SK-N-SH (cell line): Measurements from ENCODE around the gene PIGZ. TPM values are rescaled to one million over a fixed set of nuclear protein-coding genes. Genes with fewer than 3 reads are reported as not detected.

ENCODE experiments used
- CTCF ChIA-PET: fragments of 300-600, 350-600 bp; formaldehyde crosslinking; extraction: SDS; loops from one replicate; lab custom pipeline; 2021; lab: Yijun Ruan, JAX
- POLR2A ChIA-PET: fragments of 350-600 bp; sonication (Branson Sonifier 250); formaldehyde crosslinking; extraction: SDS; loops from one replicate; lab custom pipeline; 2020; ENCODE audit warnings: antibody characterized with exemption, inconsistent platforms; lab: Yijun Ruan, JAX
- DNase-seq: peaks from one replicate; pipeline ENCODE4 v3.0.0; 2012
- H2AFZ ChIP-seq: fragments of 200-600 bp; sonication (generic); 2 replicates; pipeline ENCODE4 v1.8.1; 2016; ENCODE audit warnings: antibody characterized with exemption, mild to moderate bottlenecking, low read depth
- H3F3A ChIP-seq: fragments of 200-600 bp; sonication (generic); replicated peaks from 2 replicates; pipeline ENCODE3; 2016; ENCODE audit warnings: antibody characterized with exemption, mild to moderate bottlenecking; ENCODE audit not compliant: insufficient read depth
- H3K27ac ChIP-seq, 2 experiments: fragments of 200-500 bp in 1 of 2; fragments of 200-600 bp in 1 of 2; sonication (Bioruptor generic) in 1 of 2; sonication (generic), shearing (Covaris generic) in 1 of 2; 2 replicates each; pipeline versions ENCODE4 v1.5.1 to v1.6.1; 2014 to 2016; ENCODE audit warnings: low read depth in 2 of 2, inconsistent platforms in 1 of 2, low read length in 1 of 2, mild to moderate bottlenecking in 1 of 2, mixed read lengths in 1 of 2
- H3K27me3 ChIP-seq: fragments of 200-600 bp; sonication (generic), shearing (Covaris generic); 2 replicates; pipeline ENCODE4 v1.6.1; 2016; ENCODE audit warnings: mixed run types; ENCODE audit not compliant: insufficient read depth
- H3K36me3 ChIP-seq, 2 experiments: fragments of 200-500 bp in 1 of 2; fragments of 200-600 bp in 1 of 2; sonication (Bioruptor generic) in 1 of 2; sonication (generic) in 1 of 2; replicated peaks in 1 of 2; 2 replicates each; pipeline versions ENCODE3 to v1.5.1; 2014 to 2016; ENCODE audit warnings: low read length in 1 of 2, mild to moderate bottlenecking in 1 of 2; ENCODE audit not compliant: insufficient read depth in 2 of 2, control insufficient read depth in 1 of 2
- H3K4me1 ChIP-seq, 2 experiments: fragments of 200-500 bp in 1 of 2; fragments of 200-600 bp in 1 of 2; sonication (Bioruptor generic) in 1 of 2; sonication (generic), shearing (Covaris generic) in 1 of 2; 2 replicates each; pipeline versions ENCODE4 v1.5.1 to v1.6.1; 2014 to 2016; ENCODE audit warnings: low read depth in 1 of 2, low read length in 1 of 2, mixed run types in 1 of 2; ENCODE audit not compliant: insufficient read depth in 2 of 2, control insufficient read depth in 1 of 2
- H3K4me2 ChIP-seq: fragments of 200-600 bp; sonication (generic), shearing (Covaris generic); 2 replicates; pipeline ENCODE4 v1.6.1; 2017; ENCODE audit warnings: mixed run types
- H3K4me3 ChIP-seq, 2 experiments: fragments of 200-500 bp in 1 of 2; fragments of 200-600 bp in 1 of 2; sonication (Bioruptor generic) in 1 of 2; sonication (generic), shearing (Covaris generic) in 1 of 2; 2 replicates each; pipeline versions ENCODE4 v1.5.1 to v1.8.1; 2014 to 2016; ENCODE audit warnings: low read depth in 2 of 2, inconsistent platforms in 1 of 2, low read length in 1 of 2, mild to moderate bottlenecking in 1 of 2, mixed read lengths in 1 of 2, moderate library complexity in 1 of 2
- H3K79me2 ChIP-seq: fragments of 200-600 bp; sonication (generic); 2 replicates; pipeline ENCODE4 v1.8.1; 2017; ENCODE audit warnings: mild to moderate bottlenecking; ENCODE audit not compliant: insufficient read depth
- H3K9ac ChIP-seq: fragments of 200-600 bp; sonication (generic); 2 replicates; pipeline ENCODE4 v1.6.1; 2017; ENCODE audit warnings: mixed run types
- H3K9me2 ChIP-seq: fragments of 200-600 bp; sonication (generic); 2 replicates; pipeline ENCODE4 v1.6.1; 2017; ENCODE audit warnings: mixed run types
- H3K9me3 ChIP-seq: fragments of 200-600 bp; sonication (generic); 2 replicates; pipeline ENCODE4 v1.6.1; 2017; ENCODE audit warnings: mixed run types, mild to moderate bottlenecking, moderate library complexity
- H4K20me1 ChIP-seq: fragments of 200-600 bp; sonication (generic); 2 replicates; pipeline ENCODE4 v1.6.1; 2017; ENCODE audit warnings: mild to moderate bottlenecking, mixed run types; ENCODE audit not compliant: insufficient read depth
- CHD2 ChIP-seq: fragments of 150-350 bp; IDR thresholded peaks from 2 replicates; pipeline ENCODE4 v1.6.1; 2018; ENCODE audit warnings: low read length; ENCODE audit not compliant: partially characterized antibody
- IRF3 ChIP-seq: fragments of 150-350 bp; IDR thresholded peaks from 2 replicates; pipeline ENCODE4 v1.6.1; 2016; ENCODE audit warnings: mild to moderate bottlenecking, low read depth, low read length
- MXI1 ChIP-seq: IDR thresholded peaks from 2 replicates; pipeline ENCODE4 v1.6.1; 2012; ENCODE audit warnings: mild to moderate bottlenecking, low read depth, low read length, improper control_type of control experiment
- RCOR1 ChIP-seq: fragments of 150-350 bp; IDR thresholded peaks from 2 replicates; pipeline ENCODE4 v1.6.1; 2017; ENCODE audit warnings: antibody characterized with exemption, low read length
- REST ChIP-seq: IDR thresholded peaks from 2 replicates; pipeline ENCODE4 v1.6.1; 2012; ENCODE audit warnings: mild to moderate bottlenecking, low read depth, low read length, moderate library complexity
- SIN3A ChIP-seq: IDR thresholded peaks from 2 replicates; pipeline ENCODE4 v1.6.1; 2012; ENCODE audit warnings: low read depth, mild to moderate bottlenecking, low read length, moderate library complexity, borderline replicate concordance
- USF1 ChIP-seq: IDR thresholded peaks from 2 replicates; pipeline ENCODE4 v1.4.0; 2012; ENCODE audit warnings: low read depth, borderline replicate concordance
- ZBTB33 ChIP-seq: IDR thresholded peaks from 2 replicates; pipeline ENCODE4 v1.4.0; 2012; ENCODE audit warnings: low read depth, borderline replicate concordance
- WGBS: methylation state at CpG from one replicate; pipeline ENCODE4 v1.1.6; 2017; ENCODE audit warnings: low lambda C conversion rate; 5-methylcytosine and 5-hydroxymethylcytosine counted together
- polyA plus RNA-seq, 3 experiments: library from polyadenylated mRNA; depleted of rRNA; stranded (reverse); fragments of >200 nt; gene quantifications; 2 replicates each; pipeline ENCODE4 v1.2.3, GENCODE V29; 2012

PIGZ gene
- polyA plus RNA-seq, 1 of the 3 experiments (the other 2 are of a cell fraction), result 5.0 TPM

GRCh38 chr3:196962930-196963630, 5.6 kb downstream of the PIGZ start:
- POLR2A ChIA-PET, result no interaction called here
- no peaks in the 10 kb centered on the region for H3K27me3 ChIP-seq
- WGBS, result 95% methylated on average over 10 of the region's 10 CpGs

More at GRCh38 chr3:196962930-196963630, 5.6 kb downstream of the PIGZ start:
- Histone ChIP-seq H4K20me1 (no peaks in the 10 kb centered on the region), H3F3A (no peaks in the 10 kb centered on the region), H3K4me1 (peaks cover 0 to 3% of the 10 kb centered on the region in 2 experiments; a peak in 1 of 4 replicates), H2AFZ (no peak overlapping the region), H3K4me3 (no peak overlapping the region), H3K9ac (no peak overlapping the region), H3K4me2 (no peak overlapping the region), H3K79me2 (no peaks in the 10 kb centered on the region), H3K9me2 (no peaks in the 10 kb centered on the region), H3K27ac (no peak overlapping the region)
- DNase-seq, result no peak
- TF ChIP-seq MXI1 (no peak), SIN3A (no peak), IRF3 (no peak), ZBTB33 (no peak), RCOR1 (no peak), REST (no peak), USF1 (no peak), CHD2 (no peak)
- TF ChIP-seq, all 33 proteins: peak for 0
- CTCF ChIA-PET, result no interaction called here
- H3K9me3 ChIP-seq, result no peaks in the 10 kb centered on the region
- no peaks in the 10 kb centered on the region for H3K36me3 ChIP-seq
